ENCODE data around the gene DYNC2LI1.

The DYNC2LI1 gene

DNA sequence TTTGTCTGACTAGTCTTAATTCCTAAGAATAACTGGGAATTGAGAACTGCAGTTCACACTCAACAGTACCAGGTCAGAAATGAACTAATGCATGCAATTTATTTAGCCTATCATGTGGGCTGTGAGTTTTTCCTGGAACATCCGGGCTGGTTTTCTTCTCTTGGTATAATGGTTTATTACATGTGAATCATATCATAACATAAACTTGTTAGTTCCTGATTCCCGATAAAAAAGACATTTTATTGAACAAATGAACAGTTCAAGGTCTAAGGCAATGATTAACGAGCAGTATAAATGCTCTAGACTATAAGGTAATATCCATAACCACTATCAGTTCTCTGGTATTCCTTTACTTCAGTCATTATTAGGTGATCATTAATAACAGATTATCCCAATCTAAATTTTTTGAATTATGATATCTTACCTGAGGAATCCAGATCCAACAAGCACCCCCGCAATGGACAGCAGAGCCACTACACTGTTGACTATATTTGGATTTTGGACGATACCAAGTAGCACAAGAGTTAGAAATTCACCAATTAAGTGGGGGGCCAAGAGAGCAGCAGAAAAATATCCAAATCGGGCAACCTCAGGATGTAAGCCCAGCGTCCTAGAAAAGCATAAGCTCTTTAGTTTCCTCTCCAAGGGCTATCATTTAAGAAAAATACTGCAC, 45.8 kb downstream of the DYNC2LI1 start:
- DNase-seq, result no peak

DNA sequence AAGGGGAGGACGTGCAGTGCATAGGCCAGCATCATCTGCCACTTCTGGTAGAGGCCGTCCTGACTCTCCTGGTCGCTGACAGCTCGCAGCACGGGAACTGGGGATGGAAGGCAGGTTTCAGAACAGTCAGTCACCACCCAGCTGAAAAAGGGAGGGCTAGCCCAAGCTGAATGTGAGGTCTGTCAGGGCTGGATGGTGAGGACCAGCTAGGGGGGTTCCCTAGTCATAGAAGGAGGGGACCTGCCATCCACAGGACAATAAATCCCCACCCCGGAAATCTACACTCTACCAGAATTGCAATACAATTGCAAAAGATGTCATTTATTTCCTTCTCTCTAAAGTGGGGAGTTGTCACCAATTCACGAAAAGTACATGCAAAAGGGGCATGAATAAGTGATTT, 49.0 kb downstream of the DYNC2LI1 start:
- DNase-seq, result no peak

- no peak for DNase-seq
Observed at GRCh38 chr2:43823751-43824150, 49.9 kb downstream of the DYNC2LI1 start.

GRCh38 chr2:43824512-43824911, 50.7 kb downstream of the DYNC2LI1 start:
- DNase-seq, result no peak

DNA sequence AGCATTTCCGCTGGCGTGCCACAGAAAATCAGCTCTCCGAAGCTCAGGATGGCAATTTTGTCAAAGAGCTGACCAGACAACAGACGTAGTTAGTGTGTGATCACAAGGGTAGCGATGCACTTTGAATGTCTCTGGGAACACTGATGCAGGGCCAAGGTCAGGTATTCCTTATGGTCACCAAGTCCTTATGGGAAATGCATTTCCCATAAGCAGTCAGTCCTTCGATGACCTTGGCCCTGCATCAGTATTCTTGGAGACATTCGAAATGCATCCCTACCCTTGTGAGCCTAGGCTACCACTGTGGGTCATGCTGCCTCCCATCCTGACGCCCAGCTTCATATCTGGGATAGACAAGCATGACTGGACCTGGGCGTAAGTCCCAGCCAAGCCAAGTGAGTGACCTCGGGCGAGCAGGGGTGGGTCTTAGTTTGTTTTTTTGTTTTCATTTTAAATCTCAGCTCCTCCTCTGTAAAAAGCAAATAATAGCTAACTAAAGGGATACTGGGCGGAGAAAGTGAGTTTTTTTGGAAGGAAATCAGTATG, 51.2 kb downstream of the DYNC2LI1 start:
- no peak for DNase-seq

- DNase-seq, result no peak
Observed at GRCh38 chr2:43825841-43826240, 52.0 kb downstream of the DYNC2LI1 start.

GRCh38 chr2:43826305-43827250, 52.7 kb downstream of the DYNC2LI1 start:
- DNase-seq, result no peak

DNA sequence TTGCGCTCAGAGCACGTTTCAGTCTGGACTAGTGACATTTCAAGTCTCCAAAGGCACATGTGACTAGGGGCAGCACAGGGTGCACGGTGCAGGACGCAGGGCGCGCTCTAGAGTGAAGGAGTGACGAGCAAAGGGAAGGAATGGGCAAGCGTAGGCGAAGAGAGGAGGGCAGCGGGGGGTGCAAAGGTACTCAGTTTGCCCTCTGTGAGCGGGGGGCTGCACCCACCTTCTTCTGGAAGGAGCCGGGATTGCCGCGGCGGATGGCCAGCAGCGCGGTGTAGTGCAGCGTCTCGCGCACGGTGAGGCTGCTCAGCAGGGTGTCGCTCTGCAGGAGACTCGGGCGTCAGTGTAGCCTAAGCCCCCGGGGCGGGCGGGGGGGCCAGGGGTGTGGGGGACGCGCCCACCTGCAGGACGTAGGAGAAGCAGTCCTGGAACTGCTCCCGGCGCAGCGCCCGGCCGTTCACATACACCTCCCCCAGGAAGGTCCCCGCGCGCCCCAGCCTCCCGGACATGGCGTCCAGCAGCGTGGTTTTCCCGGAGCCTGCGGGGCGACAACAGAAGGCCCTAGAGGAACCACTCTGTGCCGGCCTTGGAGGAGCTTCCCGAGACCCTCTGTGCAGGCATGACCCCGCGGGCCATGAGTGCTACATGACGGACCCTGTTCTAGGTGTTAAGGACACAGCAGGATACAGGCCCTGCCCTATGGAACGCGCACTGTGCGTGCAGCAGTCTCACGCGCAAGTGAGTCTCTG, 57.9 kb downstream of the DYNC2LI1 start:
- peak; percentile 60 for DNase-seq

GRCh38 chr2:43832457-43832856, 58.6 kb downstream of the DYNC2LI1 start:
- no peak for DNase-seq

- DNase-seq, result no peak
Observed at GRCh38 chr2:43837033-43837432, 63.2 kb downstream of the DYNC2LI1 start.

DNA sequence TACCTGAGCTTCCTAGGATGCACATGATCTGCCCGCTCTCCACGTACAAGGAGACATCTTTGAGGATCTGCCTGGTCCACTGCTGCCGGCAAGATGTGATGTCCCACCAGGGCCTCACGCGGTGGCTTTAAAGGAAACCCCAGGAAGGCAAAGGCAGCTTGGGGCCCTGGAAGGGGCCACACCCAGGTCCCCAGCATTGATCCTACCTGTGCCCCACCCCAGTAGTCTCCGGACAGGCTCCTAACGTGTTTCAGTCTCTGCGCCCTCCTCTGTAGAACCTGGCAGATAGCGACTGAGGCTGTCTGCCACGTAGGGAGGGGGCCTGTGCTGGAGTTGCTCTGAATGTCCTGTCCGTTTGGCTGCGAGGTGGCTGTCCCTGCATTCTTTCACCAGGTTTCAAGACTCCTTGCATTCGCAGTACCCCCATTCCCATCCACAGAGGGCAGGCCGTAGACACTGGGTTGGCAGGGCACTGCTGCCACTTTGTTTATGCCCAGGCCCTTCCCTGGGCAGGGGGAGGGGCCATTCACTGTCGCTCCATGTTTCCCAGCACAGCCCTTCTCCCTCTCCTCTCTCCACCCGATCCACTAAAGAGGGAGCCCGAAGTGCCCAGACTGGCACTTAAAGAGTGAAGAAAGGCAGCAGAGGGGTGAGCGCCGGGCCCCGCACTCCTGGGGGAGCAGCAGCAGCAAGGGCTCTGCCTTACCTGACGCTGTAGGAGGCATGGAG, 64.2 kb downstream of the DYNC2LI1 start:
- DNase-seq, result no peak

GRCh38 chr2:43838560-43839267, 64.9 kb downstream of the DYNC2LI1 start, which contains the start of the genes ABCG5 and ABCG8:
Gene ABCG5 (minus strand): TSS chr2:43838839. CDS start chr2:43838679, 160 bp downstream.
Gene ABCG8 (plus strand): TSS chr2:43838971. CDS start chr2:43839054, 83 bp downstream.
- DNase-seq, result no peak

- DNase-seq, result no peak
Observed at GRCh38 chr2:43839776-43840564, 66.1 kb downstream of the DYNC2LI1 start.

DNA sequence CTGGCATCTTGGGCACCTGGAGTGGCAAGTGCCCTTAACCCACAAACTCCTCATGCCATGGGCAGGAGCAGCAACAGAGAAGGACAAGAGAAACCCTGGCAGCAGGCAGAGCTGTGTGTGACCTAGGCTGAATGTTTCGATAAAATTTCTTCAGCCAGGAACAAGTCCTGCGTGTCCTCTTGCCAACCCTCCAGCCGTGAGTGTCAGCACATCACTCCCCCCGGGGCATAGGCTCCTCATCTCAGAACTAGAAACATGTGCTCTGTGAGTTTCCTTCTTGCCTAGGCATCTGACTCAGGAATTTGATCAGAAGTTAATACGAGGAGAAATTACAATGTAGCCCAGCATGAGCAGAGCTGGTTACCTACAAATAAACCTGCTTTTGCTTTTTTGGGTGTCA, 67.1 kb downstream of the DYNC2LI1 start:
- no peak for DNase-seq

DNA sequence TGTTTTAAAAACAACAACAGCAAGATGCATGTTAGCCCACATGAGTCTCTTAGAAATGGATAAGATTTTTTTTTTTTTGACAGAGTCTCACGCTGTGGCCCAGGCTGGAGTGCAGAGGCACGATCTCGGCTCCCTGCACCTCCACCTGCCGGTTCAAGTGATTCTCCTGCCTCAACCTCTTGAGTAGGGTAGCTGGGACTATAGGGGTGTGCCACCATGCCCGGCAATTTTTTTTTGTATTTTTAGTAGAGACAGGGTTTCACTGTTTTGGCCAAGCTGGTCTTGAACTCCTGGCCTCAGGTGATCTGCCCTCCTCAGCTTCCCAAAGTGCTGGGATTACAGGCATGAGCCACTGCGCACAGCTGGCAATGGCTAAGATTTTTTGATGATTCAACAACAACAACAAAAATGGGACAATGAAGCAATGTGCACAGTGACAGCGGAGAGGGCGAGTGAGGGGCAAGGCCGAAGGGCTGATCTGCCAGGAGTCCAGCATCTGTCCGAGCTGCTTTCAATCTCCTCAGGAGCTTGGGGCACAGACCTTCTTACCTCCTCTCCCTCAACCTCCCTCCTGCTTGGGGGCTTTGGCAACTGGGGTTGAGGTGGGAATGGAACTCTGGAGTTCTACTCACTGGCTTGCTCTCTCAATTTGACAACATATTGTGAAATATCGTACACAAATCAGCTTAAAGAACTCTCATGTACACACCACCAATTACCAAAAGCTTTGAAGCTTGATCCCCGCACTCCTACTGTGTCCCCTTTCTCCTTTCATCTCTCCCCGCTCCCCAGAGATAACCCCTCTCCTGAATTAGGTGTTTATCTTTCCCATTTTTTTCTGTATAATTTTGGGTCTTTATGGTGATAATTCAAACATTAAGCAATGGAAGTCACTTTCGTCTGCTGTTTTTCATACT, 68.4 kb downstream of the DYNC2LI1 start:
- no peak for DNase-seq

DNA sequence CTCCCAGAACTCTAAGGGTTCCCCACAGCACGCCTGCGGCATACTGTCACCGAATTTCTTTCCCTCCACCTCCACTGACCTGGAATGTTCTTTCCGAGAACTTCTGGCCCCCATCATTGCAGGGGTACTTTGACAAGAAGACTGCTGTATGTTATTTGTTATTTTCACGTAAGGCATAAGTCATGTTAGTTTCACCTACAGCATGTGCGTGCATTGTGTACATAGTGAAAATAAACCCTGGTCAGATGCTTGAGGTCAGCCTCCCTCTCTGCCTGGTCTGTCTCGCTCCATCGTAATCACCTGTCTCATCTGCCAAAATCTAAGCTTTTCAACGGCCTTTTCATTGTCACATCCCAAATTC, 69.0 kb downstream of the DYNC2LI1 start:
- no peak for DNase-seq

DNA sequence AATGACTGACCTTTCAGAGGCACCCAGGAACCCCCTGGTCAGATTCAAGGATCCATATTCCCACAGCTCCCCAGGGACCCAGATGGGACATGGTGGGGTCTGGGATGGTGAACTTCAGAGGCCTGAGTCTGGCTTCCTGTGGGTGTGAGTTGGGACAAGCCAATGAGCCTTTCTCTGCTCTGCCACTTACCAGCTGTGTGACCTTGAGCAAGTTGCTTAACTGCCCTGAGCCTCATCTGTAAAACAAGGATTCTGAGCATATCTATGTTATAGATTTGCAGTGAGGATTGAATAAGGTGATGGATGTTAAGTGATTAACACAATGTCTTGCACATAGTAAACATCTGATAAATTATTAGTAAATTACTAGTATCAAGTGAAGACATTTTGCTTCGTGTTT, 71.3 kb downstream of the DYNC2LI1 start:
- no peak for DNase-seq

GRCh38 chr2:43846140-43846793, 72.4 kb downstream of the DYNC2LI1 start:
- DNase-seq, result no peak

- DNase-seq, result no peak
Observed at GRCh38 chr2:43848214-43848613, 74.4 kb downstream of the DYNC2LI1 start.

All from retina (tissue), 1 donor.